Testis (tissue), 2 donors: Measurements from ENCODE around the gene FOXL1.

Experiments
- CTCF ChIP-seq, 3 experiments: fragments of 450-650 bp in 2 of 3; fragments of 200-600 bp in 1 of 3; sonication (generic) in 1 of 3; IDR thresholded peaks; one replicate each; pipeline ENCODE4 v1.5.1; 2016 to 2019; ENCODE audit warnings: antibody characterized with exemption in 3 of 3, mild to moderate bottlenecking in 2 of 3, moderate library complexity in 1 of 3
- POLR2A ChIP-seq: fragments of 450-650 bp; IDR thresholded peaks from one replicate; pipeline ENCODE4 v1.6.1; 2017; ENCODE audit warnings: antibody characterized with exemption, mild to moderate bottlenecking, moderate library complexity

- no peak for TF ChIP-seq CTCF (IDR thresholded peaks at IDR 0.05)
- TF ChIP-seq POLR2A: no peak
These were observed 22.7 kb upstream of the FOXL1 start for GRCh38 chr16:86555704-86556075.
